ENCODE measurements around the gene OPCML. TPM values are rescaled to one million over a fixed set of nuclear protein-coding genes. Genes with fewer than 3 reads are reported as not detected.

OPCML gene
- total RNA-seq, 1 donor from 2014 or later, result 0.61 TPM

DNA sequence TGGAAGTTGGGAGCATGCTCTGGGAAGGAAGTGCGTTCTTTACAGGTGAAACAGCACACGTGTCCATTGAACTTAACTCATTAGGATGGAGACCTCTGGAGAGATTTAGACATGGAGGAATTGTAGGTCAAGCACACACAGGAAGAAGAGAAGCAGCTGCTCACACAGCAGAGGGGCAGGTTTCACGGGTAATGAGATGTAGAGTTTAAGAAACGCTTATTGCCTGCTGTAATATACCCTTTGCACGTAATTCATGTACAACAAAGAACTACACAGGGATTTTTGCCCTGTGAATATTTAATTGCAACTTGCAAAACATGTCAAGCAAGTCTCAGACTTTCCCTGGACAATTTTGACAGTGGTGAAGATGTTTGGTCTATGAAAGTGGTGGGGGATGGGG, 508.0 kb downstream of the OPCML start:
- no peaks in the 10 kb centered on the region for H3K27me3 Mint-ChIP-seq (ENCODE audit: unreplicated experiment)
- TF ChIP-seq, protein P1, sequence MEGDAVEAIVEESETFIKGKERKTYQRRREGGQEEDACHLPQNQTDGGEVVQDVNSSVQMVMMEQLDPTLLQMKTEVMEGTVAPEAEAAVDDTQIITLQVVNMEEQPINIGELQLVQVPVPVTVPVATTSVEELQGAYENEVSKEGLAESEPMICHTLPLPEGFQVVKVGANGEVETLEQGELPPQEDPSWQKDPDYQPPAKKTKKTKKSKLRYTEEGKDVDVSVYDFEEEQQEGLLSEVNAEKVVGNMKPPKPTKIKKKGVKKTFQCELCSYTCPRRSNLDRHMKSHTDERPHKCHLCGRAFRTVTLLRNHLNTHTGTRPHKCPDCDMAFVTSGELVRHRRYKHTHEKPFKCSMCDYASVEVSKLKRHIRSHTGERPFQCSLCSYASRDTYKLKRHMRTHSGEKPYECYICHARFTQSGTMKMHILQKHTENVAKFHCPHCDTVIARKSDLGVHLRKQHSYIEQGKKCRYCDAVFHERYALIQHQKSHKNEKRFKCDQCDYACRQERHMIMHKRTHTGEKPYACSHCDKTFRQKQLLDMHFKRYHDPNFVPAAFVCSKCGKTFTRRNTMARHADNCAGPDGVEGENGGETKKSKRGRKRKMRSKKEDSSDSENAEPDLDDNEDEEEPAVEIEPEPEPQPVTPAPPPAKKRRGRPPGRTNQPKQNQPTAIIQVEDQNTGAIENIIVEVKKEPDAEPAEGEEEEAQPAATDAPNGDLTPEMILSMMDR (IDR thresholded peaks at IDR 0.05; ENCODE audit: partially characterized antibody, unreplicated experiment), result no peak
- peaks cover 7% of the 10 kb centered on the region for H3K4me1 Mint-ChIP-seq (ENCODE audit: low read depth, unreplicated experiment)

DNA sequence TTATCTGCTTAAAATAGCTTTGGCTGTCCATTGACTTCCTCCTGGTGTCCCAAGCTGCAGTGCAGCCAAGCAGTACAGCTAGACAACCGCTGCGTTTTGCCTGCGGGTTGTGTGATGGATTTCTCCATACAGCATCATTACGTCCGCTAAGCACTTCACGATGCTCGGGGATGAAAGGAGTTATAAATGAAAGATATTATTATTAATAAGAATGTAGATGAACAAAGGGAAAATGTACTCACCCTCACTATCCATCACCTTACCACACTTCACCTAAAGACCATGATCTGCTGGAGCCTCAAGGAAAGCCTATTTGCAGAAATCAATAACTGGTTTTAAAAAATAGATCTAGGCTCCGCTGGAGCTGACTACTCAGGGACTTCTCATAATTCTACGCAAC, 509.1 kb downstream of the OPCML start:
- Mint-ChIP-seq H3K36me3 (ENCODE audit: unreplicated experiment) (no peaks in the 10 kb centered on the region), H3K27me3 (ENCODE audit: unreplicated experiment) (no peaks in the 10 kb centered on the region), H3K27ac (ENCODE audit: unreplicated experiment) (no peak overlapping the region), H3K9me3 (ENCODE audit: unreplicated experiment) (no peaks in the 10 kb centered on the region), H3K4me1 (ENCODE audit: low read depth, unreplicated experiment) (peaks cover 7% of the 10 kb centered on the region), H3K4me3 (ENCODE audit: unreplicated experiment) (no peak overlapping the region)
- no peak for DNase-seq
- TF ChIP-seq, protein P1 (IDR thresholded peaks at IDR 0.05; ENCODE audit: partially characterized antibody, unreplicated experiment), result no peak

More for the DNA sequence above, 508.0 kb downstream of the OPCML start:
- no peak for DNase-seq
- H3K27ac Mint-ChIP-seq (ENCODE audit: unreplicated experiment), result no peak overlapping the region
- H3K9me3 Mint-ChIP-seq (ENCODE audit: unreplicated experiment), result no peaks in the 10 kb centered on the region
- no peaks in the 10 kb centered on the region for H3K36me3 Mint-ChIP-seq (ENCODE audit: unreplicated experiment)
- H3K4me3 Mint-ChIP-seq (ENCODE audit: unreplicated experiment), result no peak overlapping the region

DNA sequence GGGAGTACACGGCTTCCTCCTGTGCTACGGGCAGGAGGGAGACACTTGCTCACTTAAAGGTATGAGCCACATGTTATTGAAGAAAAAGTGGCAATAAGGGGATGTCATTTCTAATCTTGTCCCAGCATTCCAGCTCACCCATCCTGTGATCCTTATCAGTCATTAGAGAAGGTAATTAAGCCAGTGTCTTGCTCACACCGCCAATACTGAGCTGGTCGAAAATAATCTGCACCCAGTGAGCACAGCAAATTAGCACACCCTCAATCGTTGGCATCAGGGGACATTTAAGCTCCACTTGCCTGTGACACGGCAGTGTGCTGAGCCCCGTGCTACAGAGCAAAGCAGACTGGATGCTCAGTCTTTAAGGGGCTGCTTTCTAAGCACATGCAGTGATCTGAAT, 510.7 kb downstream of the OPCML start:
- H3K9me3 Mint-ChIP-seq (ENCODE audit: unreplicated experiment), result no peaks in the 10 kb centered on the region
- no peak overlapping the region for H3K4me3 Mint-ChIP-seq (ENCODE audit: unreplicated experiment)
- no peaks in the 10 kb centered on the region for H3K36me3 Mint-ChIP-seq (ENCODE audit: unreplicated experiment)
- peaks cover 7% of the 10 kb centered on the region for H3K4me1 Mint-ChIP-seq (ENCODE audit: low read depth, unreplicated experiment)
- TF ChIP-seq, protein P1 (IDR thresholded peaks at IDR 0.05; ENCODE audit: partially characterized antibody, unreplicated experiment), result no peak
- no peak overlapping the region for H3K27ac Mint-ChIP-seq (ENCODE audit: unreplicated experiment)
- no peaks in the 10 kb centered on the region for H3K27me3 Mint-ChIP-seq (ENCODE audit: unreplicated experiment)
- no peak for DNase-seq

DNA sequence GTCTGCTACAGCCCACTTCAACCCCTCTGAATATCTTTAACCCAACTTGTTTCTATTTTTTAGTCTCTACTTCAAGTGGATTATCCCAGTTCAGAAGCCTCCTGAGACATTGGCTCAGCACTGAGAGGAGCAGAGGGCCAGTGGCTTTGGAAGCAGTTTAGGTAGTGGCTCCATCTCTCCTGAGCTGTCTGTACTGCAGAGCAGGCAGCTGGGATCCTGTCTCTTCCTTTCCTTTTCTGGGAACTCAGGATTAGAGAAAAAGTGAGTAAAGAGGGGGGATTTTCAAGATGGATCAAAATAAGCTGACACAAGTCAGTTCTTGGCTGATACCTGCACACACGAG, 512.0 kb downstream of the OPCML start:
- Mint-ChIP-seq H3K27me3 (ENCODE audit: unreplicated experiment) (no peaks in the 10 kb centered on the region), H3K4me3 (ENCODE audit: unreplicated experiment) (no peak overlapping the region), H3K9me3 (ENCODE audit: unreplicated experiment) (no peaks in the 10 kb centered on the region), H3K36me3 (ENCODE audit: unreplicated experiment) (no peaks in the 10 kb centered on the region), H3K27ac (ENCODE audit: unreplicated experiment) (peak overlapping the region; percentile 14), H3K4me1 (ENCODE audit: low read depth, unreplicated experiment) (peaks cover 7% of the 10 kb centered on the region)
- DNase-seq, result no peak
- TF ChIP-seq, protein P1 (IDR thresholded peaks at IDR 0.05; ENCODE audit: partially characterized antibody, unreplicated experiment), result no peak

DNA sequence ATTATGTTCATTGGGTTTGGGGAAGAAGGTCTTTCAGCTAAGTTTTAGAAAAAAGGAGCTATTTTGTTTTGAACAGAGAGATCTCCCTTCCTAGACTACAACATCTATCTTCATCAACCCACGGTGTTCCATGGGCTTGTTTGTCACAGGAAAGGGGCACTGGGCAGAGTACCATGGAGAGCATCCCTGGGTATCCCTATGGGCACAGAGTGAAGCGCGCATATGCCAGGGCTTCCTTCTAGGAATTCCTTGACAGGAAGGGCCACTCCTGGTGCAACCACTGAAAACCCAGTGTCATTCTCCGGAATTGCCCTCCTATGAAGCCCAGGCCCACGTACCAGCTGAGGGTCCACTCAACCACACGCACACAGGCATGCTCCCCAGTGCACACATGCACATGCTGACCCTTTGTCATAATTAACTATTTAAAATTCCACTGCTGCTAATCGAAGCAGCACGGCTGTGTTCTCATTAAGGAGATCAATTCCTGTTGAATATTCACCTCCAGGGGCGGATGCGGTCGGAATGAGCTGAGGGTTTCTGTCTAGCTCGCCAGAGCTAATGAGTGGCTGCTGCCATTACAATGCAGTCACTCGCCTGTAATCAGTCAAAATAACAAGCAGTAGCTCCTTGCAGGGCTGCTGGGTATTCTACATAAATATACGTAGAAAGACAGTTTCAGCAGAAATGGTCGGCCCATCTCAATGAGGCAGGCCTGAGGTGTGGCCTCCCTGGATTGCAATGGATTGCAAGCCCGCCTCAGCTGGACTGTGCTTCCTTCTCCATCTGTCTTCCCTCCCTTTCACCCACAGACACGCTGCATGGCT, 512.5 kb downstream of the OPCML start:
- Mint-ChIP-seq H3K4me1 (ENCODE audit: low read depth, unreplicated experiment) (peaks cover 7% of the 10 kb centered on the region), H3K27me3 (ENCODE audit: unreplicated experiment) (no peaks in the 10 kb centered on the region)

More for the DNA sequence above, 512.5 kb downstream of the OPCML start:
- DNase-seq, result no peak
- no peaks in the 10 kb centered on the region for H3K36me3 Mint-ChIP-seq (ENCODE audit: unreplicated experiment)
- TF ChIP-seq, protein P1 (IDR thresholded peaks at IDR 0.05; ENCODE audit: partially characterized antibody, unreplicated experiment), result no peak
- peak overlapping the region; percentile 14 for H3K27ac Mint-ChIP-seq (ENCODE audit: unreplicated experiment)
- no peaks in the 10 kb centered on the region for H3K9me3 Mint-ChIP-seq (ENCODE audit: unreplicated experiment)
- no peak overlapping the region for H3K4me3 Mint-ChIP-seq (ENCODE audit: unreplicated experiment)
